Fibroblast of the aortic adventitia (primary cell): ENCODE measurements around the gene FRS2. TPM values are rescaled to one million over a fixed set of nuclear protein-coding genes. Genes with fewer than 3 reads are reported as not detected.

Experiments
- DNase-seq: peaks from one replicate; pipeline ENCODE4 v3.0.0-alpha.2; 2010; ENCODE audit warnings: low read depth
- H3K4me3 ChIP-seq: 2 replicates; pipeline ENCODE4 v1.5.1; 2011; ENCODE audit warnings: low read depth, mild to moderate bottlenecking, control low read depth, low read length, moderate library complexity
- small RNA-seq: library from RNA; depleted of rRNA; stranded (forward); fragments of <200 nt; gene quantifications from one replicate; pipeline ENCODE3, GENCODE V24; 2012
- total RNA-seq: library from RNA; depleted of rRNA; stranded (reverse); fragments of >200 nt; gene quantifications from 2 replicates; pipeline ENCODE4 v1.2.3, GENCODE V29; 2012; ENCODE audit warnings: low replicate concordance
- TF ChIP-seq, protein P1 (sequence below): IDR thresholded peaks from 2 replicates; pipeline ENCODE4 v1.5.1; 2011; ENCODE audit warnings: mild to moderate bottlenecking, low read length, control low read depth, inconsistent platforms; ENCODE audit not compliant: insufficient read depth

The FRS2 gene
- total RNA-seq, 1 donor: 67.0 TPM

DNA sequence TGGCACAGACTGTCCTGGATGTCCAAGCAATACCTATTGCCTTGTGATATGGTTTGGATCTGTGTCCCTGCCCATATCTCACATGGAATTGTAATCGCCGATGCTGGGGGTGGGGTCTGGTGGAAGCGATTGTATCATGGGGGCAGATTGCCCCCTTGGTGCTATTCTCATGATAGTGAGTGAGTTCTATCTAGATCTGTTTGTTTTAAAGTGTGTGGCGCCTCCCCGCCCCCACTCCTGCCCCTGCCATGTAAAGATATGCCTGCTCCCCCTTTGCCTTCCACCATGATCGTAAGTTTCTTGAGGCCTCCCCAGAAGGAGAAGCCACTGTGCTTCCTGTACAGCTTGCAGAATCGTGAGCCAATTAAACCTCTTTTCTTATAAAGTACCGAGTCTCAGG, 157.3 kb downstream of the FRS2 start:
- DNase-seq: no peak
- TF ChIP-seq, protein P1, sequence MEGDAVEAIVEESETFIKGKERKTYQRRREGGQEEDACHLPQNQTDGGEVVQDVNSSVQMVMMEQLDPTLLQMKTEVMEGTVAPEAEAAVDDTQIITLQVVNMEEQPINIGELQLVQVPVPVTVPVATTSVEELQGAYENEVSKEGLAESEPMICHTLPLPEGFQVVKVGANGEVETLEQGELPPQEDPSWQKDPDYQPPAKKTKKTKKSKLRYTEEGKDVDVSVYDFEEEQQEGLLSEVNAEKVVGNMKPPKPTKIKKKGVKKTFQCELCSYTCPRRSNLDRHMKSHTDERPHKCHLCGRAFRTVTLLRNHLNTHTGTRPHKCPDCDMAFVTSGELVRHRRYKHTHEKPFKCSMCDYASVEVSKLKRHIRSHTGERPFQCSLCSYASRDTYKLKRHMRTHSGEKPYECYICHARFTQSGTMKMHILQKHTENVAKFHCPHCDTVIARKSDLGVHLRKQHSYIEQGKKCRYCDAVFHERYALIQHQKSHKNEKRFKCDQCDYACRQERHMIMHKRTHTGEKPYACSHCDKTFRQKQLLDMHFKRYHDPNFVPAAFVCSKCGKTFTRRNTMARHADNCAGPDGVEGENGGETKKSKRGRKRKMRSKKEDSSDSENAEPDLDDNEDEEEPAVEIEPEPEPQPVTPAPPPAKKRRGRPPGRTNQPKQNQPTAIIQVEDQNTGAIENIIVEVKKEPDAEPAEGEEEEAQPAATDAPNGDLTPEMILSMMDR: no peak
- H3K4me3 ChIP-seq: no peak overlapping the region

Small RNAs within 50 kb of the gene (small RNA-seq; reads per million reads assigned to genes)
- gene MIR3913-1: not detected

Other genes with a start within 250 kb of the FRS2 start
- gene CPSF6, start 230.8 kb upstream of the FRS2 start, total RNA-seq: 13.4 and 25.8 TPM in 2 replicates
- not detected in 2 replicates for gene LYZ, start 122.0 kb upstream of the FRS2 start, total RNA-seq
- gene YEATS4, start 110.6 kb upstream of the FRS2 start, total RNA-seq: 23.5 and 37.2 TPM in 2 replicates
- gene CCT2, start 115.1 kb downstream of the FRS2 start, total RNA-seq: 114 and 228 TPM in 2 replicates
- not detected in 2 replicates for gene LRRC10, start 140.5 kb downstream of the FRS2 start, total RNA-seq
- gene BEST3, start 228.9 kb downstream of the FRS2 start, total RNA-seq: not detected in 2 replicates